ENCODE measurements around the gene TMPRSS5. TPM values are rescaled to one million over a fixed set of nuclear protein-coding genes. Genes with fewer than 3 reads are reported as not detected.

Gene TMPRSS5
- total RNA-seq, 1 experiment from 2014 or later, result 0.71 TPM

DNA sequence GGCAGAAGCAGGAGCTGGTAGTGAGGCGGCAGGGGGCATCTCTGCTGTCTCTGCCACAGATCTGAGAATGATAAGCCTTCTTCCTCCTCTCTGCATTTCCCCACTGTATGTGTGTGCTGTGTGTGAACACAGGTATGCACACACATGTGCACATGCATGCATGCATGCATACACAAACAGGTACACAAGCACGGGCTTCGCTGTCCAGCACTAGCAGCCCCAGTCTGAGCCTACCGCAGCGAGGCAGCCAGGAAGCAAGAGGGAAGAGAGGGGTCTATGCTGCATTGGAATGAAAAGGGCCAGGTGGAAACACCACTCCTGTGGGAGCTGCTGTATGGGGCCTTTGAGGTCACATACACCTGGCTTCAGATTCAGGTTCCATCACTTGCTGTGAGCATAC is 62.4 kb downstream of the TMPRSS5 start:
- no TSS peak for BruUV-seq (replicated peaks)
- no peak for DNase-seq (ENCODE audit: low read depth, low spot score)
- H3K79me2 ChIP-seq (ENCODE audit: insufficient read depth, low read length), result no peaks in the 10 kb centered on the region
- no peak overlapping the region for H3K4me2 ChIP-seq (ENCODE audit: low read length)
- TF ChIP-seq, protein P1, sequence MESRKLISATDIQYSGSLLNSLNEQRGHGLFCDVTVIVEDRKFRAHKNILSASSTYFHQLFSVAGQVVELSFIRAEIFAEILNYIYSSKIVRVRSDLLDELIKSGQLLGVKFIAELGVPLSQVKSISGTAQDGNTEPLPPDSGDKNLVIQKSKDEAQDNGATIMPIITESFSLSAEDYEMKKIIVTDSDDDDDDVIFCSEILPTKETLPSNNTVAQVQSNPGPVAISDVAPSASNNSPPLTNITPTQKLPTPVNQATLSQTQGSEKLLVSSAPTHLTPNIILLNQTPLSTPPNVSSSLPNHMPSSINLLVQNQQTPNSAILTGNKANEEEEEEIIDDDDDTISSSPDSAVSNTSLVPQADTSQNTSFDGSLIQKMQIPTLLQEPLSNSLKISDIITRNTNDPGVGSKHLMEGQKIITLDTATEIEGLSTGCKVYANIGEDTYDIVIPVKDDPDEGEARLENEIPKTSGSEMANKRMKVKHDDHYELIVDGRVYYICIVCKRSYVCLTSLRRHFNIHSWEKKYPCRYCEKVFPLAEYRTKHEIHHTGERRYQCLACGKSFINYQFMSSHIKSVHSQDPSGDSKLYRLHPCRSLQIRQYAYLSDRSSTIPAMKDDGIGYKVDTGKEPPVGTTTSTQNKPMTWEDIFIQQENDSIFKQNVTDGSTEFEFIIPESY (IDR thresholded peaks at IDR 0.05; ENCODE audit: extremely low read depth, insufficient replicate concordance, low read length), result no peak
- TF ChIP-seq, protein P2, sequence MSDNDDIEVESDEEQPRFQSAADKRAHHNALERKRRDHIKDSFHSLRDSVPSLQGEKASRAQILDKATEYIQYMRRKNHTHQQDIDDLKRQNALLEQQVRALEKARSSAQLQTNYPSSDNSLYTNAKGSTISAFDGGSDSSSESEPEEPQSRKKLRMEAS (IDR thresholded peaks at IDR 0.05), result no peak
- TF ChIP-seq ZNF274 (IDR thresholded peaks at IDR 0.05; ENCODE audit: low read depth, low read length), result no peak
- no peak for TF ChIP-seq SIN3A (IDR thresholded peaks at IDR 0.05; ENCODE audit: low read depth)
- no peak overlapping the region for H2AFZ ChIP-seq (ENCODE audit: low read depth, low read length, poor library complexity, severe bottlenecking)
- no peaks in the 10 kb centered on the region for H3K9me3 ChIP-seq (ENCODE audit: control insufficient read depth in 1 of 2, insufficient read depth in 1 of 2, low read depth in 1 of 2, low read length in 2 of 2)
- ATAC-seq, result no peak
- POLR2A ChIA-PET, result no interaction called here
- H3K4me3 ChIP-seq (replicated peaks in 1 of 2; ENCODE audit: low read depth in 1 of 2, low read length in 2 of 2), result no peak overlapping the region
- H3K36me3 ChIP-seq (ENCODE audit: control insufficient read depth in 1 of 2, insufficient read depth in 2 of 2, low read length in 2 of 2), result no peaks in the 10 kb centered on the region
- H3K27ac ChIP-seq (ENCODE audit: low read depth, low read length), result no peak overlapping the region
- H4K20me1 ChIP-seq (ENCODE audit: insufficient read depth), result no peaks in the 10 kb centered on the region
- CTCF ChIA-PET, result no interaction called here
- peaks cover 6% of the 10 kb centered on the region; the same call in 1 of the 2 replicates for H3K27me3 ChIP-seq (ENCODE audit: insufficient read depth, low read length)
- H3K9ac ChIP-seq (ENCODE audit: low read length), result no peak overlapping the region
- RAD21 ChIA-PET (ENCODE audit: low non-redundant PET in 1 of 2, low total read pairs in 2 of 2, uncharacterized antibody in 2 of 2, unreplicated experiment in 2 of 2), result no interaction called here
- H3K4me1 ChIP-seq (ENCODE audit: control insufficient read depth in 1 of 2, insufficient read depth in 2 of 2, low read length in 2 of 2), result no peaks in the 10 kb centered on the region
- no peaks in the 10 kb centered on the region for H3K9me2 ChIP-seq (ENCODE audit: insufficient read depth)
- intact Hi-C loops (cut with micrococcal nuclease), result no loop called here

DNA sequence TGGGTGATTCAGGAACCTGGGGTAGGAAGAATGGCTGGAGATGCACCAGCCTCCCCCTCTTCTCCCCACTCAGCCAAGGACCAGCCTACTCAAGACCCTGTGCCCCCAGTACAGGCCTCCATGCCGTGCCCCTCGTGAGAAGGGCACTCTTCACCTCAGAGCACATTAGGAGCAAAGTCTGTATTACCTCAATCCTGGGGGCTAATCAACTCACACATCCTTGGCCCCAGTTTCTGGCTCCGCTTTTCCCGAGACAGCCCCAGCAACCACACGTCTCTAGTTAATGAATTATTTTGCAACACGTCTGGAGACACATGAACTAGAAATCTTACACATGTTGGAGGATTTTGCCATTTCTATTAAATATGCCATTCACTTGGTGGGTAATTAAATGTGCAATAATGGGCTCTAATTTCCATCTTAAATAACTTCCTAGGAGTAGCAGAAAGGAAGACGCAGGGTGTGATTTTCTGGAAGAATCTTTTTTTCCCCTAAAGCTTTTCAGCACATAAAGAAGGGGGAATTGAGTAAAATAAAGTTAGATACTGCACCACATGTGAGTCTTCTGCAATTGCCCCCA is 63.0 kb downstream of the TMPRSS5 start:
- ChIA-PET CTCF (no interaction called here), RAD21 (ENCODE audit: low non-redundant PET in 1 of 2, low total read pairs in 2 of 2, uncharacterized antibody in 2 of 2, unreplicated experiment in 2 of 2) (no interaction called here)

More for the DNA sequence above, 63.0 kb downstream of the TMPRSS5 start:
- Histone ChIP-seq H3K9me3 (ENCODE audit: control insufficient read depth in 1 of 2, insufficient read depth in 1 of 2, low read depth in 1 of 2, low read length in 2 of 2) (no peaks in the 10 kb centered on the region), H3K9me2 (ENCODE audit: insufficient read depth) (no peaks in the 10 kb centered on the region), H2AFZ (ENCODE audit: low read depth, low read length, poor library complexity, severe bottlenecking) (no peak overlapping the region), H3K4me2 (ENCODE audit: low read length) (no peak overlapping the region), H3K4me1 (ENCODE audit: control insufficient read depth in 1 of 2, insufficient read depth in 2 of 2, low read length in 2 of 2) (no peaks in the 10 kb centered on the region), H3K4me3 (replicated peaks in 1 of 2; ENCODE audit: low read depth in 1 of 2, low read length in 2 of 2) (no peak overlapping the region), H3K27ac (ENCODE audit: low read depth, low read length) (no peak overlapping the region), H3K36me3 (ENCODE audit: control insufficient read depth in 1 of 2, insufficient read depth in 2 of 2, low read length in 2 of 2) (no peaks in the 10 kb centered on the region), H3K27me3 (ENCODE audit: insufficient read depth, low read length) (peaks cover 6% of the 10 kb centered on the region; the same call in 1 of the 2 replicates), H3K79me2 (ENCODE audit: insufficient read depth, low read length) (no peaks in the 10 kb centered on the region), H3K9ac (ENCODE audit: low read length) (no peak overlapping the region), H4K20me1 (ENCODE audit: insufficient read depth) (no peaks in the 10 kb centered on the region)
- ATAC-seq, result no peak
- intact Hi-C loops (cut with micrococcal nuclease), result no loop called here
- no TSS peak for BruUV-seq (replicated peaks)
- no peak for DNase-seq (ENCODE audit: low read depth, low spot score)
- no peak for TF ChIP-seq EZH2 (IDR thresholded peaks at IDR 0.05)
- TF ChIP-seq CEBPB (IDR thresholded peaks at IDR 0.05; ENCODE audit: low read depth), result no peak
- TF ChIP-seq SP1 (IDR thresholded peaks at IDR 0.05; ENCODE audit: low read depth), result no peak
- no peak for TF ChIP-seq POLR2AphosphoS5 (IDR thresholded peaks at IDR 0.05; ENCODE audit: low read depth, low read length)
- TF ChIP-seq ZFX (IDR thresholded peaks at IDR 0.05), result no peak
- POLR2A ChIA-PET, result no interaction called here
